ENCODE measurements around the gene WHRN.

WHRN gene

DNA sequence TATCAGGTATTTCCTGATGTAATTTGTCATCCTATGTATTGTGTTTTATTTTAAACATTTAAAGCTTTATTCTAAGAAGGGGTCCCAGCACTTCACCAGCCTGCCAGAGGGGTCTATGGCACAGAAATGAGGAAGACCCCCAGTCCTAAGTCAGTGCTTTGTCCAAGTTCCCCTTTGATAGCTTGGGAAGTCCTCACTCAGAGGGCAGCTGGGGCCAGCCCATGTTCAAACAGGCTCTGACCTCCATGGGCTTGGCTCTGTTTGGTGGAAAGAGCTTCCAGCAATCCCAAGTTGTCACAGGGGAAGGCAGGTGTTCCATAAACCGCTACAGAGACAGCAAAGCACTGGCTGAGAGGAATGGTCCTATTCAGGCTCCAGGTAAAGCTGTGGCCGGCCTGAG, 90.9 kb downstream of the WHRN start:
- Mint-ChIP-seq H3K9me3 (peaks cover 14% of the 10 kb centered on the region), H3K27me3 (no peaks in the 10 kb centered on the region), H3K27ac (peak overlapping the region; percentile 47), H3K4me3 (no peak overlapping the region), H3K36me3 (ENCODE audit: low read depth) (peaks cover 9% of the 10 kb centered on the region), H3K4me1 (ENCODE audit: low read depth) (peaks cover 76% of the 10 kb centered on the region)
- intact Hi-C loops (cut with micrococcal nuclease): no loop called here

DNA sequence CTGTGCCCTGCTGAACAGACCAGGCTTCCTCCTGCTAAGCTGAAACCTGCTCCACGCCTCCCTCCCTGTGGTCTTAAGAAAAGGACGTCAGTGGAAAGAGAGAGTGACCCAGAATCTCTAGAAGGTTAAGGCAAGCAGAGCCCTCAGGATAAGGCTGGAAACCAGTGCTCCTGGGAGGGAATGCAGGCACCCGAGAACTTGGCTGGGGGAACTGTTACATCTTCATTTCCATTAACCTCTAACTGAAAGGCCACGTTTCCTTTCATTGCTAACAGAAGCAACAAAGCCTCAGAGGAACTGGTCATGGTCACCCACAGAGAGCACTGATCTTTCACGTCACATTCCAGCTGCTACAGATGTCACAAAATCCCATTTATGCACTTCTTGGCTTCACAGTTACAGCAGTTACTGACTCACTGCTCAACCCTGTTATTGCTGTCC, 91.4 kb downstream of the WHRN start:
- intact Hi-C loops (cut with micrococcal nuclease): no loop called here
- H3K27ac Mint-ChIP-seq: peak overlapping the region; percentile 56
- H3K9me3 Mint-ChIP-seq: peaks cover 14% of the 10 kb centered on the region
- no peaks in the 10 kb centered on the region for H3K27me3 Mint-ChIP-seq
- H3K4me1 Mint-ChIP-seq (ENCODE audit: low read depth): peaks cover 78% of the 10 kb centered on the region
- peaks cover 9% of the 10 kb centered on the region for H3K36me3 Mint-ChIP-seq (ENCODE audit: low read depth)
- no peak overlapping the region for H3K4me3 Mint-ChIP-seq

DNA sequence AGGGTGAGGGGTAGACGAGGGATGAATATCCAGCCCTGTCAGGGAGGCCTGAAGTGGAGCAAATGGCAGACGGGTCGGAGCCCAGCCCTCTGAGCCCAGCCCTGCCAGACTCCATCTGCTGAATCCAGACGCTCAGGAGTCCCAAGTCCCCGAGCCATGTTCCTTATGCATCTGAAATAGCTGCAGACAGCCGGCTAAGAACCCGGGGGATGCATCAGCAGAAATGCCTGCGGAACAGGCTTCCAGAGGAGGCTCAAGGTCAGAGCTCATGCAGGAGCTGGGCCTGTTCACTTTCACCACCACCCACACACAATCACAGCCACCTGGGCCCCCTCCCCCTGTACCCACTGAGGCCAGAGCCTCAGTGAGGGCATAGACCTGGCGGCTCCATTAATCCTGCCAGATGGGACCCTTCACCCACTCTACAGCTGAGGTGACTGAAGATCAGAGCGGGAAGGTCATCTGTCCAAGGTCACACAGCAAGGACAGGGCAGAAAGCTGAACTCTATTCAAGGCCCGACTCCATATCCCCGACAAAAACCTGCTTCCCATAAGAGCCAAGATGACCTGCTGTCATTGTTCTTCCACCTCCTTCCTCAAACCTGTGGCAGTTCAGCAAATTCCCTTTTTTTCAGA, 93.1 kb downstream of the WHRN start:
- Mint-ChIP-seq H3K4me1 (ENCODE audit: low read depth) (peaks cover 61% of the 10 kb centered on the region), H3K4me3 (no peak overlapping the region), H3K36me3 (ENCODE audit: low read depth) (peaks cover 9% of the 10 kb centered on the region), H3K9me3 (peaks cover 12% of the 10 kb centered on the region), H3K27me3 (no peaks in the 10 kb centered on the region), H3K27ac (peak overlapping the region; percentile 56)
- intact Hi-C loops (cut with micrococcal nuclease): no loop called here

DNA sequence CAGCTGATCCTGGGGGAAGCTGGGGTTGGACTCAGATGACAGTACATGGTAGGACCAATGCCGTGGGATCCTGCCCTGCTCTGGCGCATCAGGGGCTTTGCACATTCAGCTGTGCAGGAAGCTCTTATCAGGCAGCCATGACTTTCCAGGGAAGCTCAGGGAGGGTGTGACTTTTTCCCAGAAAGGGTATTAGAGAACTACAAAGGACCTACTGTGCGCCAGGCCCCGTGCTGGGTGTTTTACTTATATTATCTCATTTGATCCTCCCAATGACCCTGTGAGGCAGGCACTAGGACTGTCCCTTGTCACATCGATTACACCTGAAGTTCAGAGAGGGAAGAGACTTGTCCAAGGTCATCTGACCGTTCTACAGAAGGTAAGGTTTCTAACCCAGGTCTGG, 93.8 kb downstream of the WHRN start:
- no peaks in the 10 kb centered on the region for H3K27me3 Mint-ChIP-seq
- intact Hi-C loops (cut with micrococcal nuclease): no loop called here
- peaks cover 4% of the 10 kb centered on the region for H3K36me3 Mint-ChIP-seq (ENCODE audit: low read depth)
- H3K27ac Mint-ChIP-seq: no peak overlapping the region
- H3K4me1 Mint-ChIP-seq (ENCODE audit: low read depth): peaks cover 54% of the 10 kb centered on the region
- no peak overlapping the region for H3K4me3 Mint-ChIP-seq
- H3K9me3 Mint-ChIP-seq: peaks cover 5% of the 10 kb centered on the region

DNA sequence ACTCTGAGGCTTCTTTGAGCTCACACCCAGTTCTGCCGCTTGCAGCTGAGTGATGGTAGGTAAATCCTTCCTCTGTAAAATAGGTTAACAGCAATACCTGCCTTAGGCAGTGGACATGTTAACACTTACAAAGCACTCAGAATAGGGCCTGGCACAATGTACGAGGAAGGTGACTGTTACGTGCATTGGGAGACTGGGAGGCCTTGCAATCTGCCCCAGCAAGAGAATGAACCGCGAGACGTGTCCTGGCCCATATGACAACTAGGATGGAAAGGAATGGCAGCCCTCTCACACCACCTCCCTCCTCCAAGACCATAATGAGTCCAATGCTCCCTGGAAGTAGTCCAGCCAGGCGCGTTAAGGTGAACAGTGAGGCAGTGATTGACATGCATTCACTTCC, 94.4 kb downstream of the WHRN start:
- Mint-ChIP-seq H3K4me1 (ENCODE audit: low read depth) (peaks cover 48% of the 10 kb centered on the region), H3K36me3 (ENCODE audit: low read depth) (no peaks in the 10 kb centered on the region), H3K9me3 (no peaks in the 10 kb centered on the region), H3K4me3 (no peak overlapping the region), H3K27me3 (no peaks in the 10 kb centered on the region), H3K27ac (no peak overlapping the region)
- intact Hi-C loops (cut with micrococcal nuclease): no loop called here

GRCh38 chr9:114409842-114410241, 95.4 kb downstream of the WHRN start:
- Mint-ChIP-seq H3K27me3 (no peaks in the 10 kb centered on the region), H3K4me1 (ENCODE audit: low read depth) (peaks cover 45% of the 10 kb centered on the region), H3K4me3 (no peak overlapping the region), H3K9me3 (no peaks in the 10 kb centered on the region), H3K27ac (peak overlapping the region; percentile 3), H3K36me3 (ENCODE audit: low read depth) (no peaks in the 10 kb centered on the region)
- intact Hi-C loops (cut with micrococcal nuclease): loop anchor here (5.0 to 10.0 kb wide), 2 partner anchors 77 to 605 kb away; no protein-coding TSS in a partner anchor

DNA sequence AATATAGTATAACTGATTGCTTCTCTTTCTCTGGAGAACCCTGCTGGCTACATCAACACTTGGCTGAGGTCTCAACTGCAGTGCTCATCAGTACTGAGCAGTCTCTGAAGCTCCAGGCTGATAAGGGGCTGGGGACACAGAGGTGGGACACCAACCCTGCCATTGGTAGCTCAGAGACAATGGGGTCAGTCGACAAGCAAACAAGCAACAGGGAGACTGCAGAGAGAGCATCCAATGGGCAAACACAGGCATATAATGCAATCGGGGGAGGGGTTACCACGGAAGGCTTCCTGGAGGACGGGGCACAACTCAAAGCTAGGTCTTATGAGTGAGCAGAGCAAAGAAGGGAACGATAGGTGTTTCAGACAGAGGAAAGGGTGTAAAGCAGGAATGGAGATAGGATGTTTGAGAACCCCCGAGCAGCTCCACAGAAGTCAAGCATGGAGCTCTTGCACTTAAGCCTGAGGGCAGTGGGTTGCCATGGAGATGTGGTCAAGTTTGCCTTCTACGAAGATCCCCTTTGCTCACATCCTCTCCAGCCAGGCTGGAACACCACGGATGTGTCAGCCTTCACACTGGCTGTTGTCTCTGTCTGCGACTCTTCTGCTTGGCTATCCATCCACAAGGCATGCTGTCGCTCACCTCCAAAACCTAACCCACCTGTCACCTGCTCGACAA, 96.0 kb downstream of the WHRN start:
- intact Hi-C loops (cut with micrococcal nuclease): loop anchor here (5.0 to 10.0 kb wide), 2 partner anchors 78 to 606 kb away; no protein-coding TSS in a partner anchor
- Mint-ChIP-seq H3K27ac (peak overlapping the region; percentile 3), H3K9me3 (no peaks in the 10 kb centered on the region), H3K4me3 (no peak overlapping the region), H3K36me3 (ENCODE audit: low read depth) (no peaks in the 10 kb centered on the region), H3K4me1 (ENCODE audit: low read depth) (peaks cover 39% of the 10 kb centered on the region), H3K27me3 (no peaks in the 10 kb centered on the region)

- Mint-ChIP-seq H3K36me3 (ENCODE audit: low read depth) (no peaks in the 10 kb centered on the region), H3K9me3 (no peaks in the 10 kb centered on the region), H3K4me1 (ENCODE audit: low read depth) (peaks cover 33% of the 10 kb centered on the region), H3K27me3 (no peaks in the 10 kb centered on the region), H3K4me3 (no peak overlapping the region), H3K27ac (no peak overlapping the region)
- intact Hi-C loops (cut with micrococcal nuclease): loop anchor here (5.0 to 10.0 kb wide), 2 partner anchors 79 to 606 kb away; no protein-coding TSS in a partner anchor
Observed at GRCh38 chr9:114408645-114409044, 96.6 kb downstream of the WHRN start.

GRCh38 chr9:114407889-114408288, 97.4 kb downstream of the WHRN start:
- H3K27me3 Mint-ChIP-seq: no peaks in the 10 kb centered on the region
- intact Hi-C loops (cut with micrococcal nuclease): loop anchor here (5.0 to 10.0 kb wide), 2 partner anchors 79 to 607 kb away; no protein-coding TSS in a partner anchor
- no peaks in the 10 kb centered on the region for H3K9me3 Mint-ChIP-seq
- no peak overlapping the region for H3K27ac Mint-ChIP-seq
- no peaks in the 10 kb centered on the region for H3K36me3 Mint-ChIP-seq (ENCODE audit: low read depth)
- peaks cover 25% of the 10 kb centered on the region for H3K4me1 Mint-ChIP-seq (ENCODE audit: low read depth)
- no peak overlapping the region for H3K4me3 Mint-ChIP-seq

- no peaks in the 10 kb centered on the region for H3K27me3 Mint-ChIP-seq
- no peak overlapping the region for H3K4me3 Mint-ChIP-seq
- H3K36me3 Mint-ChIP-seq (ENCODE audit: low read depth): no peaks in the 10 kb centered on the region
- peaks cover 19% of the 10 kb centered on the region for H3K4me1 Mint-ChIP-seq (ENCODE audit: low read depth)
- H3K9me3 Mint-ChIP-seq: no peaks in the 10 kb centered on the region
- intact Hi-C loops (cut with micrococcal nuclease): loop anchor here (5.0 to 10.0 kb wide), 2 partner anchors 81 to 608 kb away; no protein-coding TSS in a partner anchor
- no peak overlapping the region for H3K27ac Mint-ChIP-seq
Observed at GRCh38 chr9:114406441-114406840, 98.8 kb downstream of the WHRN start.

GRCh38 chr9:114405294-114406034, 99.8 kb downstream of the WHRN start:
- H3K4me1 Mint-ChIP-seq (ENCODE audit: low read depth): peaks cover 19% of the 10 kb centered on the region
- intact Hi-C loops (cut with micrococcal nuclease): loop anchor here (1.0 to 10.0 kb wide), 4 partner anchors 82 to 609 kb away; no protein-coding TSS in a partner anchor
- H3K27me3 Mint-ChIP-seq: no peaks in the 10 kb centered on the region
- no peak overlapping the region for H3K27ac Mint-ChIP-seq
- no peaks in the 10 kb centered on the region for H3K9me3 Mint-ChIP-seq
- no peaks in the 10 kb centered on the region for H3K36me3 Mint-ChIP-seq (ENCODE audit: low read depth)
- no peak overlapping the region for H3K4me3 Mint-ChIP-seq

GRCh38 chr9:114404531-114404930, 100.7 kb downstream of the WHRN start:
- Mint-ChIP-seq H3K27ac (no peak overlapping the region), H3K4me1 (ENCODE audit: low read depth) (peaks cover 13% of the 10 kb centered on the region), H3K27me3 (no peaks in the 10 kb centered on the region), H3K36me3 (ENCODE audit: low read depth) (no peaks in the 10 kb centered on the region), H3K9me3 (no peaks in the 10 kb centered on the region), H3K4me3 (no peak overlapping the region)
- intact Hi-C loops (cut with micrococcal nuclease): loop anchor here (2.0 to 10.0 kb wide), 2 partner anchors 188 to 610 kb away; no protein-coding TSS in a partner anchor

DNA sequence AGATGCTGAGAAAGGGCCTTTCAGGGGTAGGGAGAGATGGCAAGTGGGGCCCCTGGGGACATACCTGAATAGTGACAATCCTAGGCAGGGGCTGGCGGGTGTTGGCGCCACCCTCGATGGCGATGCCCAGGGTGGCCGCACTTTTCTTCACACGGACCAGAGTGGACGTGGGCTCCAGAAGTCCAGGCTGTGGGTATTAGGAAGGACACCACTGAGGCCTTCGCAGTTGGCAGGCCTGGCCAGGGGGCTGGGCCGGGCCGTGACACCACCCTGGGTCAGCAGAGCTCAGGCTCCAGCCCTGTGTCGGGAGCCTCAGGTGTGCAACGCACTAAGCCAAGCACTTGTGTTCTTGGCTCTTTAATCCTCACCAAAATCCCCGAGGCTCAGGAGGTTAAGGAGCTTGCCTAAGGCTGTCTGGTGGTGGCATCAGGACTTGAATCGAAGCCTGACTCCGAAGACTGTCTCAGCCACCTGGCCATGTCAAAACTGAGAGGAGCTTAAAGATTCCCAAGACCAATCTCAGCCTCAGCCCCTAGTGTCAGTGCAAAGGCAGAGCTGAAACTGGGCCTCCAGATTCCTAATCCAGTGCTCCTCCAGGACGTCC, 102.0 kb downstream of the WHRN start:
- no peaks in the 10 kb centered on the region for H3K9me3 Mint-ChIP-seq
- intact Hi-C loops (cut with micrococcal nuclease): loop anchor here (10.0 kb wide), 1 partner anchor 612 kb away; no protein-coding TSS in a partner anchor

More for the DNA sequence above, 102.0 kb downstream of the WHRN start:
- Mint-ChIP-seq H3K4me3 (no peak overlapping the region), H3K27me3 (no peaks in the 10 kb centered on the region), H3K4me1 (ENCODE audit: low read depth) (peaks cover 7% of the 10 kb centered on the region), H3K36me3 (ENCODE audit: low read depth) (peaks cover 2% of the 10 kb centered on the region), H3K27ac (peak overlapping the region; percentile 22)

Measured in dendritic cell treated with granulocyte-macrophage colony-stimulating factor and Interleukin-4, amounts not matched to agents 40 ng/mL and 50 ng/mL, for 4 days (primary cell).